NCI-H2227 (cell line): ENCODE measurements around the gene TUBGCP6.

Experiments
- DNase-seq: peaks from one replicate; lab custom pipeline; 2025; ENCODE audit not compliant: unreplicated experiment; lab: John Stamatoyannopoulos, UW

Gene TUBGCP6

DNA sequence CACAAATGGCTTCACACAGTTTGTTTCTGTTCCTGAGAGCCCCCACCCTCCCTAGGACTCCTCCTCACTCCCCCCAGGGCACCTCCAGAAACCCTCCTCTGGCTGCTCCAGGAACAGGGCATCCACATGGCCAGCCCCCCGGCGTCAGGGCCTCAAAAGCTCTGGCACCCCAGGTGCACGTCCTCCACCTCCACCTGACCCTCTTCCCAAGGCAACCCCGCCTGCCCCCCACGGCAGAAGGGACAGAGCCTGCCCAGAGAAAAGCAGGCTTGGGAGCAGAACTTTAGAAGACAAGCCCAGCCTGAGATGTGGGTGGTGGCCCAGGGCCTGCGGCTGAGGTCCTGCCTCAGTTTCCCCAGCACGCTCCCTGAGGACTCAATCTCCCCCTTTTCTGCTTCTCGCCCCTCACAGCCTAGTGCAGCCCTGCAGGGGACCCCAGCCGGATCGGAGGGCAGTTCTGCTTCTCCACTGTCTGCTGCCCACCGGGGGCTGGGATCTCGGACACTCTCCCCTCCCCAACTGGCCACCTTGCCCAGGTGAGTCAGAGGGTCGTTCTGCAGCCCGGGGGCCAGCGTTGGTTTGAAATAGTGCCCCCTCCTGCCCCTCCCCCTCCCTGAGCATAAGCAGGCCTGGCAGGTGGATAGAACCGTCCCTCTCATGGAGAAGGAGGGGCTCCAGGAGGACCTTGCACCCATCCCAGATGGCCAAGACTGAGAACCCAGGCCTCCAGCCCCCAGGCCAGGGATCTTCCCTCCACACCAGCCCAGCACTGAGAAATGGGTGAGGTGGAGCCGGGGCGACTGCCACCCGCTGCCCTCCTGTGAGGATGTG, 61.5 kb downstream of the TUBGCP6 start:
- no peak for DNase-seq

DNA sequence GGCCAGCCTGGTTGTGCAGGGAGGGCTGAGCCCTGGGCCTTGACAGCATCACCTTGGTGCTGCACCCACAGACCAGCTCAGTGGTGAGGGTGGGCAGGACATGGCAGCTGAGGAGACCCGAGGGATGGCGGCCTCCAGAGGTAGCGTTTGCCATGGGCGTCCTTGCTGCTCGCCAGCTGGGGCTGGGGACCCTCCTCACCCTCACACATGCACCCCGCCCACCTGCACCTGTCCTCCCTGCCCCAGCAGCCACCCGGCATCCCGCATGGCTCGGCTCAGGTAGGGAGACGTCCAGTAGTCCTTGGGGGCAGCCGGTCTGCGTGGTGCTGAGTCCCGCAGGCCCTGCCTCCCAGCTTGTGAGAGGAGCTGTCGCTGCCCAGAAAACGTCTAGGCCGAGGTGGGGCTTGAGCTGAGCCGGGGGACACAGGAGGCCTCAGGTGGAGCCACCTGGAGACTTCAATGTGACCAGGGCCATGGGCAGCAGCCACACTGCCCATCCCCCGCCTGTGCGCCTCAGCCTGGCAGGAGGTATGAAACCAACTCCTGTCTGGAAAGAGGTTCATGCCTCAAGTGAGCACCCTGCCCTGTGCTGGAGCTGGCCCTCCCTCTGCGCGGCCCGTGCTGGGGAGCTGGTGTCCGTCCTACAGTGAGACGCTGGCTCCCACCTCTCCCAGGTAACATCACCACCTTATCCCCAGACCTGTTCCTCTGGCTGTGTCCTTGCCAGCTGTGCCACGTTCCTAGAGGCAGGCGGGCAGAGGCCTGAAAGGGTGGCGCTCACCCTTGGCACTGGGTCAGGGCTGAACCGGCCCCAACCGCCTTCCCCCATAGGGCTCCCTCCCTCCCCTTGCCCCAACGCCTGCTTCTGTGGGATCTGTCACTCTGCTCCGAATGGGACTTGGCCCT, 62.4 kb downstream of the TUBGCP6 start:
- no peak for DNase-seq

DNA sequence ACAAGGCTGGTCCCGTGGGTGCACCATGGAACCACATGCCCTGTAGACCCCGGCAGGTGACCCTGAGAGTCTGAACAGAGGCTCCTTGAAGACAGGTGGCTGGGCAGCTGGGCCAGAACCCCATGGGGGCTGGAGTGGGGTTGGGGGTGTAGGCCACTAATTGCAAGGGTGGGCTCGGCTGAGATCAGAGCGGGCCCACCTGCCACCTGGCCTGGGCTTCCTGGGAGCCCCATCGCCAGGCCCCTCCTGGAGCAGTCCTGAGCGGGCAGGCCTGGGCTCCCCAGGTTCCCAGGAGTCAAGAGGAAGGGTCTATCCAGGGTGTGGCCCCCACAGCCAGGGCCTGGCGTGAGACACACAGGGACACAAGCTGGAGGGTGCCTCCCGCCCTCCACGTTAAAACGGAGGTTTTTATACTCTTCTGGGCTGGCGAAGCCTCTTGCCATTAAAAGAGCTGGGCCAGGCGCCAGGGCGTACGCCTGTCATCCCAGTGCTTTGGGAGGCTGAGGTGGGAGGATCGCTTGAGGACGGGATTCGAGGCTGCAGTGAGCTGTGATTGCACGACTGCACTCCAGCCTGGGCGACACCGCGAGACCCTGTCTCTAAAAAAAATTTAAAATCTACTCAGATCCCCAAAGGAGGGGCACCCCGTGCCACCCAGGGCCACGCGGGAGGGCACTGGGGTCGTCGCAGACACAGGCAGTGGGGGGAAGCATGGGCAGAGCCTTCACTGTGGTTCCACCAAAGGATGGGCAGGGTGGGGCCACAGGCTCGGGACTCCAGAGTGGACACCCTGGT, 63.9 kb downstream of the TUBGCP6 start:
- no peak for DNase-seq

DNA sequence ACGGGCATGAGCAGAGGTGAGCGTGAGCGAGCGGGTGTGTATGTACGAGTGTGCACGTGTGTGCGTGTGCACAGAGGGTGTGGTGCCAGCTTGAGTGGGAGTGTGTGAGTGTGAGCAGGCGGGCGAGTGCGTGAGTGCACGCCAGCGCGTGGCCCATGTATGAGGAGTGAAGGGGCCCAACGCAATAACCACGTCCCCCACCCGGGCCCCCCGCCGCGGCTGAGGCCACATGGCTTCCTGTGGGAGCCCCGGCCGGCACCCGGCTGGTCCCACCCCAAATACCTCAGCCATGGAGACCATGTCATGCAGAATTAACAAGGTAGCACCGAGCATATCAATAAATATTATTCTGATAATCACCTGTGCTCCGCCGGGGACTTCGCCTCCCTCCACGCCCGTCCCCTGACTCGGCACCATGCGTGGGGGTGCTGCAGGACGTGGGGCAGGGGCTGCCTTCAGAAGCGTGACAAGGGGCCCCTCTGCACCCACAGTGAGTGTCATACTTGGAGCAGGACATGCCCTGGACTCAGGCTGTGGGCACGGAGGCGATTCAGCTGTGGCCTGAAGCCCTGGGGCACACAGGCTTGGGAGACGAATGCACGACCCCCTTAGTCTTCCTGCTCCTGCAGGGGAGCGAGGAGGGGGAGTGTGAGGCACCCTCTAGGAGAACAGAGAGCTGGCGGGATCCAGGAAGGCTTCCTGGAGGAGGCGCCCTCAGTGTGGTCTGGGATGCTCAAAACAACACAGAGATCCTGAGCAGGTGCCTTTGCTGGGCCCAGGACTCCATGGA, 64.7 kb downstream of the TUBGCP6 start:
- no peak for DNase-seq

DNA sequence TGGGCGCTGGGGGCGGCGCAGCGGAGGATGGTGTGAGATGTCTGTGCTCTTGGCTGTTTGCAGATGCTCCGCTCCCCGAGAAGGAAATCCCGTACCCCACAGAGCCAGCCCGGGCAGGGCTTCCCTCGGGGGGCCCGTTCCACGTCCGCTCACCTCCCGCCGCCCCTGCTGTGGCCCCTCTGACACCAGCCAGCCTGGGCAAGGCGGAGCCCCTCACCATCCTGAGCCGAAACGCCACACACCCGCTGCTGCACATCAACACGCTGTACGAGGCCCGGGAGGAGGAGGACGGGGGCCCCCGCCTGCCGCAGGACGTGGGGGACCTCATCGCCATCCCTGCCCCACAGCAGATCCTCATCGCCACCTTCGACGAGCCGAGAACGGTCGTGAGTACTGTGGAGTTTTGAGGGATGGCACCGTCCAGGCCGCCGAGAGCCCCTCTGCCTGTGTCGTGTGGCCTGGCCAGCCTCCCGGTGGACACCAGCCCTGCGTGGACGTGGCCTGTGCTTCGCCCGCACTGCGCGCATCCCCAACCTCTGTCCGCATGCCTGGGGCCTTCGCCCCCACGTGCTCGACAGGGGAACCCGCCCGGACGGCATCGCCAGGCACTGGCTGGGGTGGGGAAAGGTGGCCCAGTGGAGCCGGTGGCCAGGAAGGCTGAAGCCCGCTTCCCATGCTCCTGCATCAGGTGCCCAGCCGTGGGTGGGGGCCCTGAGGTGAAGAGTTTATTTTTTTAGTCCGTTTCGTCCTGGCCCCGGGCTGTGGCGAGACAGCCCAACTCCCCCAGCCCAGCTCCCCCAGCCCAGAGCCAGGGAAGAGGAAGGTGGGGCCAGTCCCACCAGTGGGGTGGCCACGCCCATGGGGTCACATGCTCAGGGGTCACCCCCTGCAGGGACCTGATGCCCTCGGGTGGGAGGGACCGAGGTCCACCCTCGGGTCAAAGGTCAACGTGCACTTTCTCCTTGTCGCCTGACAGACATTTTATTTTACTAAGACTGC, 65.7 kb downstream of the TUBGCP6 start:
- no peak for DNase-seq

DNA sequence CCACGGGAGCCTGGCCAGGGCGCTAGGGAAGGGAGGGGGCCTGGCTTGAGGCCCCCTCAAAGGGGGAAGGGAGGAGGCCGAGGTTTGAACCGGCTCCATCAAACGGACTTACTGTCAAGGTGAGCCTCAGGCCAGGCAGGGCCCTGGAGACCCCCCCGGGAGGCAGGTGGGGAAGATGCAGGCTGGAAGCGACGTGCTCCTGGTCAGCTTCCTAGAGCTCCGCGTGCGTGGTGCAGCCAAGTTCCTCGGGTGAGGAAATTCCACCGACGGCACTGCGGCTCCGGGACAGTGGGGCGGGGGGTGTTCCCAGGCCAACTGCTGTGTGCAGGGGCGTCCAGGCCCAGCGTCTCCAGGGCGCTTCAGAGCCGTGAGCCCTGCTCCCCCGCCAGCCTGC, 66.4 kb downstream of the TUBGCP6 start:
- no peak for DNase-seq

DNA sequence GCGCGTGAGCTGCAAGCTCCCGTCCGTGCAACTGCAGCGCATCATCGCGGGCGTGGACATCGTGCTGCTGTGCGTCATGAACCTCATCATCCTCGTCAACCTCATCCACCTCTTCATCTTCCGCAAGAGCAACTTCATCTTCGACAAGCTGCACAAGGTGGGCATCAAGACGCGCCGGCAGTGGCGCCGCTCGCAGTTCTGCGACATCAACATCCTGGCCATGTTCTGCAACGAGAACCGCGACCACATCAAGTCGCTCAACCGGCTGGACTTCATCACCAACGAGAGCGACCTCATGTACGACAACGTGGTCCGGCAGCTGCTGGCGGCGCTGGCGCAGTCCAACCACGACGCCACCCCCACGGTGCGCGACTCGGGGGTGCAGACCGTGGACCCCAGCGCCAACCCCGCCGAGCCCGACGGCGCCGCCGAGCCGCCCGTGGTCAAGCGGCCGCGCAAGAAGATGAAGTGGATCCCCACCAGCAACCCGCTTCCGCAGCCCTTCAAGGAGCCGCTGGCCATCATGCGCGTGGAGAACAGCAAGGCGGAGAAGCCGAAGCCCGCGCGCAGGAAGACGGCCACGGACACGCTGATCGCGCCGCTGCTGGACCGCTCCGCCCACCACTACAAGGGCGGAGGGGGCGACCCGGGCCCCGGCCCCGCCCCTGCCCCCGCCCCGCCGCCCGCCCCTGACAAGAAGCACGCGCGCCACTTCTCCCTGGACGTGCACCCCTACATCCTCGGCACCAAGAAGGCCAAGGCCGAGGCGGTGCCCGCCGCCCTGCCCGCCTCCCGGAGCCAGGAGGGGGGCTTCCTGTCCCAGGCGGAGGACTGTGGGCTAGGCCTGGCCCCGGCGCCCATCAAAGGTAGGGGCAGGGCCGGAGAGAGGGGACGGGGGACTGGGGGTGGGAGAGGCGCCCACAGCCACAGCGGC, 67.0 kb downstream of the TUBGCP6 start:
- no peak for DNase-seq

DNA sequence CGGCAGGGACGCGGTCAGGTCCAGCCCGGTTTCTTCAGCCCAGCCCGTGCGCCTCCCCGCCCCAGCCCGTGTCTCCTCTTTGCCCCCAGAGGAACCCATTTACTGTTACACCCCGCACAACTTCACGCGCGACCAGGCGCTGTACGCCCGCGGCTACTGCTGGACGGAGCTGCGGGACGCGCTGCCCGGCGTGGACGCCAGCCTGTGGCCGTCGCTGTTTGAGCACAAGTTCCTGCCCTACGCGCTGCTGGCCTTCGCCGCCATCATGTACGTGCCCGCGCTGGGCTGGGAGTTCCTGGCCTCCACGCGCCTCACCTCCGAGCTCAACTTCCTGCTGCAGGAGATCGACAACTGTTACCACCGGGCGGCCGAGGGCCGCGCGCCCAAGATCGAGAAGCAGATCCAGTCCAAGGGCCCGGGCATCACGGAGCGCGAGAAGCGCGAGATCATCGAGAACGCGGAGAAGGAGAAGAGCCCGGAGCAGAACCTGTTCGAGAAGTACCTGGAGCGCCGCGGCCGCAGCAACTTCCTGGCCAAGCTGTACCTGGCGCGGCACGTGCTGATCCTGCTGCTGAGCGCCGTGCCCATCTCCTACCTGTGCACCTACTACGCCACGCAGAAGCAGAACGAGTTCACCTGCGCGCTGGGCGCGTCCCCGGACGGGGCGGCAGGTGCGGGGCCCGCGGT, 67.8 kb downstream of the TUBGCP6 start:
- no peak for DNase-seq

DNA sequence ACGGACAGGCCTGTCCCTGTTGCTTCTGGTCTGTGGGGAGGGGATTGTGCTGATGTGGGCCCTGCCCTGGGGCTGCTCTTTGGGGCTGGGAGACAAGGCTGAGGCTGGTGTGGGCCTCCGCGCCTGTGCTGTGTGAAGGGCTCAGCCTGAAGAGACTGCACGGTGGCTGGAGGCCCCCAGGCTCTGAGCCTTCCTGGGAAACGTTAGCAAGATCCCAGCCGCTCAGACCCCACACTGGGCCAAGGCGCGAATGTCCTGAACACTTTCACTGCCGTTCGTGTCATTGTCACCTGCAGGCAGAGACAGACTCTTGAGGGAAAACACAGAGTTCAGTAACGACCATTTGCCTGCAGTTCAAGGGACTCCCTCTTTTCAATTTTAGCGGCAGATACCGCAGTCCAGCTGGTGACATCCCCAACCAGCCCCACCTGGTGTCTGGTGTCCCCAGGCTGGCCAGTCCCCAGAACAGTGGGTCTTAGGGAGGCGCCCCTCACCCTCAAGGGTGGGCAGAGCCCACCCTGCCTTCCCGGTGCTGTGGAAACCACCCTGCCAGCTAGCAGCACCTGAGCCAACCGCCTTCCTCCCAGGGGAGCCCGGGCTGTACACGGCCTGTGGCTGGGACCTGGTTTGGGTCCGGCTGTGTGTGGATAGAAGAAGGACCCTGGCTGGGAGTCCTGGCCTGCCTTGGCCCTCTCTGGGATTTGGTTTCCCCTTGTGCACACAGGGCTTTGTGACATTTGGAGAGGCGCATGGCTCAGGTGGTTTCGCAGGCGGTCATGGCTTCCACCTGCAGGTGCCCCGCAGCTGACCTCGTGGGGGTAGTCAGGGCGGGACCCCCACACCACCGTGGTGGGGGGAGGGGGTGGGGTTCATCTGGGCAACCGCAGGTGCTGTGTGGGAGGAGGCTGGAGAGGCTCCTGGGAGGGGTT, 68.6 kb downstream of the TUBGCP6 start:
- no peak for DNase-seq

DNA sequence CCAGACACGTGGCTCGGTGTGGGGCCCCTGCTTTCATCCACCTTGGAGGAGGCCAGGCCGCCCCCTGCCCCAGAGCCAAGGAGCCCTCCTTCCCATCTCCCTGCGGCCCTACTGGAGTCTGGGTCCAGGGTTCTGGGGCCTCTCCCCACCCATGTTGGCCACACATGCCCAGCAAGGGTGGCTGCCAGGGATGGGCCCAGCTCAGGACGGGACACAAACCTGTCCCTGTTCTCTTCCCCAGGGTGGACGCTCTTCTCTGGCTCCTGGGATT, 69.7 kb downstream of the TUBGCP6 start:
- DNase-seq, result no peak

DNA sequence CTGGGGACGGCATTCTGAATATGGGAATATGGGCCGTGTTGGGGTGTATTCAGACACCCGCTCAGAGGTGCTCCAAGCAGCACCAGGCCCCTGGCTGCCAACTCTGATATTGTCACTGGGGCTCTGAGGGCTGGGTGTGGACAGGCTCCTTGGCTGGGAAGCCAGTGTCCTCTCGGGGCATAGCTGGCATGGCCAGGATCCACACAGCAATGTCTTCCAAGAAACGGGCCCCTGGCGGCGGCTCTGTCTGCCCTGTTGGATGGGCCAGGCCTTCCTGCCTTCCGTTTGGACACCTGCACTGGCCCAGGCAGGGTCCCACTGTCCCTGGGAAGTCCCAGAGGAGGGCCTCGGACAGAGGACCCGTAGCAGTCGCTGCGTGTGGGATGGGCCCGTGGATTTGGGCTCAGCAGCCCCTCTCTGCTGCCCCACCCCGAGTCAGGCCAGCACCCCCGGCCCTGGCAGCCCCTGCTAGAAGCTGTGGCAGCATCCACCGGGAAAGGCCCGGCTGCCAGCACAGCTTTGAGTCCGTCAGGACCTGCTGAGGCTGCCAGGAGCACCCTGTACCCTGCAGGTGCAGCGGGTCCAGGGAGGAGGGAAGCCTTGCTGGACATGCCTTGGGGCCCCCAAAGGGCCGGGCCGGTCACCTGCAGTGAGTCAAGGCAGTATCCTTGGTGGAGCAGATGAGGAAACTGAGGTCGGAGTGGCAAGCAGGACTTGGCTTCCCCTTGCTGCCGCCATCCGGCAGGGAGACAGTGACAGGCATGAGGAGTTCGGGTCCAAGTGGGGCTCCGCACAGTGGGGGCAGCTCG, 70.2 kb downstream of the TUBGCP6 start:
- DNase-seq, result no peak

DNA sequence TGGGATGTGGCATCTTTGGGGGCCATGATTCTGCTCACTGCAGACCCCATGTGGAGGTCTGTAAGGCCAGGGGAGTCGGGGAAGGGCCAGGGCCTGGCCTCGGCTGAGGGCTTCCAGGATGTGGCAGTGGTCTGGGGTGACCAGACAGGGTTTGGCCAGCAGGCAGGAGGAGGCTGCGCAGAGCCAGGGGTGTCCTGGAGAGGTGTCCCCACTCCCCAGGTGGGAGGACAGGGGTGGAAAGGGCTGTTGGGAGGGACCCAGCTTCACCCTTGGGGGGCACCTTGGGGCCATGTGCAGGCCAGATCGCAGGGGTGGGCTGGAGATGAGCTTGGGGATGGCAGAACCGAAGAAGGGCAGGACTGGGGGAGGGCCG, 70.9 kb downstream of the TUBGCP6 start:
- no peak for DNase-seq

DNA sequence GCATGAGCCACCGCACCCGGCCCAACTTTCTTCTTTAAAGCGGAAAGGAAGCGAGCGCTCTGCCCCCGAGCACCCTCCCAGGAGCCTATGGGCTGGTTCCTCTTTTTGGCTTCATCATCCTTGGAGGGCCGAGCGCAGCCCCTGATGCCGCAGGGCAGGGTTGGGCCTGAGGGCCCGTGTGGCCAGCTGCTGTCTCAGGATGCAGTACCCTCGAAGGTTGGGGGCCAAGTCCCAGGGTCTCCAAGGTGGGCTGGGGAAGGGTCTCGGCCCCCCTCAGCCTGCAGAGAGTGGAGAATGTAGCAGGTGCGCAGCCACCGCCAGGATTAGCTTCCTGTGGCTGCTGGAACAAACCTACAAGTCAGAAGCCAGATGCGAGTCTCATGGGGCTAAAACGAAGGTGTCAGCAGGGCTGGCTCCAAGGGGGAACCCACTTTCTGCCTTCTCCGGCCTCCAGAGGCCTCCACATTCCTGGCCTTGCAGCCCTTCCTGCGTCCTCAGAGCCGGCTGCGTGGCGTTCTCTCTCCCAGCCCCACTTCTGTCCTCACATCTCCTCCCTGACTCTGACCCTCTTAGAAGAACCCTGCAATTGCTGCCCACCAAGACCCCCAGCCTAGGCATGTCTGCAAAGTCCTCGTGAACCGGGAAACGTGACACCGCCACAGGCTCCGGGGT, 71.4 kb downstream of the TUBGCP6 start:
- DNase-seq, result no peak

DNA sequence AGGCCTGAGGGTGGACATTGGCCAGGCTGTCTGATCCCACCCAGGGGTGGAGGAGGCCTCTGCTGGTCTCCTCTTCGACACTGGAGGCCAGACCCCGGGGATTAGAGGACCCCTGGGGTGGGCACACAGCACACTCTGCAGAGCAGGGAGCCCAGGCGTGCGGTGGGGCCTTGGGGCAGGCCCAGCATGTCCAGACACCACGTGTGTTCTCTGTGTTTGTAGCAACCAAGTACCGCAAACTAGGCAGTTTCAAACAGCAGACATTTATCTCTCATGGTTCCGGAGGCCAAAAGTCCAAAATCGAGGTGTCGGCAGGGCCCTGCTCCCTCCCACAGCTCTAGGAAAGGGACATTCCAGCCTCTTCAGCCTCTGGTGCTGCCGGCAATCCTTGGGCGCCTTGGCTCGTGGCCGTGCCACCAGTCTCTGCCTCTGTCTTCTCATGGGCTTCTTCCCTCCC, 72.8 kb downstream of the TUBGCP6 start:
- no peak for DNase-seq

DNA sequence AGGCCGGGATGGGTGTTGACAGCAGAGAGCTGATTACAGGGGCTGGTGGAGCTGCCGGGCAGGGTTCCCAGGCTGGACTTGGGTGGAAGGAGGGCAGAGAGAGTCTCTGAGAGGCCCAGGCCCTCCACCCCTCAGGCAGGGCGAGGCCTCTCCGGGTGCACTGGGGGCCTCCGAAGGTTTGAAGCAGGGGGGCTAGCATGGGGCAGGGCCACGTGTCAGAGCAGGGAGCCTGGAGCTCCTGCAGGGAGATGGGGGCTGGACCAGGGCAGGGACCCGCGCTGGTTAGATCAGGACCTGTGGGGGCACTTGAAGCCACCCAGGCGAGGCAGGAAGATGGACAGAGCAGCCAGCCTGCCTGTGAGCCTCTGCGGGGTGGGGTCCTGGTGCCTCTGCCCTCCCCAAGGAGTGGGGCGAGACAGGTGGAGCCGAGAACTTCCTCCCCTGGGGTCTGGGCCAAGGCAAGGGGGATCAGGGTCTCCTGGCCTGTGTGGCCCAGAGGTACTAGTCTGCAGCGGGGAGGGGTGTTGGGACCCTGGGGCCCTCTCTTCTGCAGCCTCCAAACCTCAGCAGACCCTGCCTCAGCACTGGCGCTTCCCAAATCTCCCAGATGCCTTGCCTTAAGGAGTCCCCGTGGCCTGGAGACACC, 73.4 kb downstream of the TUBGCP6 start:
- no peak for DNase-seq
